IMR-90 (cell line): ENCODE data around the gene ELF5. TPM values are rescaled to one million over a fixed set of nuclear protein-coding genes. Genes with fewer than 3 reads are reported as not detected.

Experiments used
- ATAC-seq: fragments of 200-7000 bp; cut with Tn5 transposase; 2 replicates; pipeline ENCODE4 v1.9.1; 2020; ENCODE audit warnings: low read depth, mild to moderate bottlenecking, moderate library complexity
- BruUV-seq: library from RNA; stranded (reverse); fragments of 400-500 nt; replicated peaks from 2 replicates; lab custom pipeline; 2021; lab: Mats Ljungman, UMichigan
- CTCF ChIA-PET: fragments of 300-600 bp; formaldehyde crosslinking; extraction: SDS; loops from one replicate; lab custom pipeline; 2021; ENCODE audit warnings: antibody characterized with exemption; lab: Yijun Ruan, JAX
- POLR2A ChIA-PET: fragments of 300-600 bp; sonication (Branson Sonifier 250); formaldehyde crosslinking; loops from one replicate; lab custom pipeline; 2022; ENCODE audit warnings: antibody characterized with exemption; ENCODE audit not compliant: unreplicated experiment; lab: Charles Lee
- DNase-seq: peaks from one replicate; pipeline ENCODE4 v3.0.0; 2013
- H2AFZ ChIP-seq: replicated peaks from 2 replicates; pipeline ENCODE3; 2013; ENCODE audit warnings: low read length, mild to moderate bottlenecking; ENCODE audit not compliant: poor library complexity
- H2AK5ac ChIP-seq: 2 replicates; pipeline ENCODE4 v1.6.1; 2013; ENCODE audit warnings: low read depth, low read length, inconsistent platforms
- H2AK9ac ChIP-seq: replicated peaks from 2 replicates; pipeline ENCODE3; 2013; ENCODE audit warnings: mild to moderate bottlenecking, low read depth, low read length, moderate library complexity; ENCODE audit not compliant: poor library complexity
- H2BK120ac ChIP-seq: 2 replicates; pipeline ENCODE4 v1.6.1; 2013; ENCODE audit warnings: low read depth, low read length, inconsistent platforms
- H2BK15ac ChIP-seq: 3 replicates; pipeline ENCODE4 v1.6.1; 2013; ENCODE audit warnings: low read depth, low read length, inconsistent platforms
- H2BK20ac ChIP-seq: 2 replicates; pipeline ENCODE4 v1.6.1; 2013; ENCODE audit warnings: low read depth, mild to moderate bottlenecking, inconsistent platforms, low read length, moderate library complexity
- H2BK5ac ChIP-seq: 2 replicates; pipeline ENCODE4 v1.6.1; 2013; ENCODE audit warnings: mild to moderate bottlenecking, low read depth, low read length, inconsistent platforms; ENCODE audit not compliant: poor library complexity, severe bottlenecking
- H3K14ac ChIP-seq: replicated peaks from 2 replicates; pipeline ENCODE4 v1.6.1; 2013; ENCODE audit warnings: low read depth, low read length, inconsistent platforms
- H3K18ac ChIP-seq: 2 replicates; pipeline ENCODE4 v1.6.1; 2013; ENCODE audit warnings: low read depth, low read length, control low read depth
- H3K23ac ChIP-seq: 2 replicates; pipeline ENCODE4 v1.6.1; 2013; ENCODE audit warnings: low read depth, low read length, inconsistent platforms
- H3K27ac ChIP-seq: 2 replicates; pipeline ENCODE4 v1.5.1; 2013; ENCODE audit warnings: mild to moderate bottlenecking, control low read depth, low read length; ENCODE audit not compliant: insufficient read depth
- H3K27me3 ChIP-seq: 2 replicates; pipeline ENCODE4 v1.6.1; 2013; ENCODE audit warnings: low read length; ENCODE audit not compliant: control insufficient read depth, insufficient read depth
- H3K36me3 ChIP-seq: 2 replicates; pipeline ENCODE4 v1.6.1; 2013; ENCODE audit warnings: low read length, mixed read lengths; ENCODE audit not compliant: control insufficient read depth, insufficient read depth
- H3K4ac ChIP-seq: 2 replicates; pipeline ENCODE4 v1.6.1; 2013; ENCODE audit warnings: low read depth, low read length, inconsistent platforms
- H3K4me1 ChIP-seq: 2 replicates; pipeline ENCODE4 v1.6.1; 2013; ENCODE audit warnings: low read length, mixed read lengths; ENCODE audit not compliant: control insufficient read depth, insufficient read depth
- H3K4me2 ChIP-seq: 2 replicates; pipeline ENCODE4 v1.6.1; 2013; ENCODE audit warnings: low read depth, mild to moderate bottlenecking, control low read depth, low read length, moderate library complexity
- H3K4me3 ChIP-seq: 2 replicates; pipeline ENCODE4 v1.5.1; 2013; ENCODE audit warnings: low read depth, mild to moderate bottlenecking, control low read depth, low read length, moderate library complexity; ENCODE audit not compliant: insufficient read depth
- H3K56ac ChIP-seq: 2 replicates; pipeline ENCODE4 v1.6.1; 2013; ENCODE audit warnings: low read length, inconsistent platforms; ENCODE audit not compliant: insufficient read depth; ENCODE audit errors: extremely low read depth
- H3K79me1 ChIP-seq, 2 experiments: 2 replicates each; pipeline ENCODE4 v1.6.1; 2013; ENCODE audit warnings: low read length in 2 of 2, inconsistent platforms in 1 of 2, low read depth in 1 of 2
- H3K9ac ChIP-seq: 2 replicates; pipeline ENCODE4 v1.6.1; 2013; ENCODE audit warnings: low read depth, low read length, control low read depth
- H3K9me1 ChIP-seq: 2 replicates; pipeline ENCODE4 v1.6.1; 2013; ENCODE audit warnings: low read length, inconsistent platforms; ENCODE audit not compliant: insufficient read depth
- H3K9me3 ChIP-seq: 2 replicates; pipeline ENCODE4 v1.6.1; 2013; ENCODE audit warnings: low read length; ENCODE audit not compliant: control insufficient read depth, insufficient read depth
- H4K20me1 ChIP-seq: 2 replicates; pipeline ENCODE4 v1.6.1; 2013; ENCODE audit warnings: low read length, inconsistent platforms; ENCODE audit not compliant: insufficient read depth
- H4K5ac ChIP-seq: 2 replicates; pipeline ENCODE4 v1.6.1; 2013; ENCODE audit warnings: mild to moderate bottlenecking, low read depth, low read length, control low read depth
- H4K8ac ChIP-seq, 2 experiments: 2 replicates each; pipeline ENCODE4 v1.6.1; 2013; ENCODE audit warnings: low read depth in 2 of 2, low read length in 2 of 2, control low read depth in 1 of 2, inconsistent platforms in 1 of 2
- H4K91ac ChIP-seq: 2 replicates; pipeline ENCODE4 v1.6.1; 2013; ENCODE audit warnings: low read depth, low read length, inconsistent platforms; ENCODE audit not compliant: insufficient read depth
- BHLHE40 ChIP-seq: fragments of 150-350 bp; IDR thresholded peaks from 2 replicates; pipeline ENCODE4 v1.6.1; 2016; ENCODE audit warnings: mild to moderate bottlenecking, low read depth, low read length
- CEBPB ChIP-seq: IDR thresholded peaks from 2 replicates; pipeline ENCODE4 v1.6.1; 2012; ENCODE audit warnings: low read depth, low read length, improper control_type of control experiment
- CHD1 ChIP-seq: IDR thresholded peaks from 2 replicates; pipeline ENCODE4 v1.6.1; 2012; ENCODE audit warnings: low read depth, low read length, improper control_type of control experiment
- FOS ChIP-seq: fragments of 150-350 bp; IDR thresholded peaks from 2 replicates; pipeline ENCODE4 v1.6.1; 2016; ENCODE audit warnings: low read depth, low read length
- MAFK ChIP-seq: IDR thresholded peaks from 2 replicates; pipeline ENCODE4 v1.6.1; 2012; ENCODE audit warnings: low read depth, low read length, improper control_type of control experiment
- MAZ ChIP-seq: IDR thresholded peaks from 2 replicates; pipeline ENCODE4 v1.6.1; 2012; ENCODE audit warnings: low read depth, mild to moderate bottlenecking, low read length, improper control_type of control experiment, moderate library complexity, borderline replicate concordance
- MXI1 ChIP-seq: IDR thresholded peaks from 2 replicates; pipeline ENCODE4 v1.6.1; 2012; ENCODE audit warnings: low read depth, mild to moderate bottlenecking, low read length, moderate library complexity, borderline replicate concordance
- NFE2L2 ChIP-seq: fragments of 150-350 bp; IDR thresholded peaks from 2 replicates; pipeline ENCODE4 v1.6.1; 2016; ENCODE audit warnings: low read depth, mild to moderate bottlenecking, low read length
- POLR2A ChIP-seq: IDR thresholded peaks from 2 replicates; pipeline ENCODE4 v1.6.1; 2012; ENCODE audit warnings: mild to moderate bottlenecking, low read depth, low read length
- RAD21 ChIP-seq: IDR thresholded peaks from 2 replicates; pipeline ENCODE4 v1.6.1; 2012; ENCODE audit warnings: low read length, improper control_type of control experiment
- RCOR1 ChIP-seq: IDR thresholded peaks from 2 replicates; pipeline ENCODE4 v1.6.1; 2012; ENCODE audit warnings: mild to moderate bottlenecking, low read length, improper control_type of control experiment; ENCODE audit not compliant: insufficient replicate concordance
- RFX5 ChIP-seq: IDR thresholded peaks from 2 replicates; pipeline ENCODE4 v1.8.0; 2012; ENCODE audit warnings: low read depth, mild to moderate bottlenecking, low read length, moderate library complexity
- SMC3 ChIP-seq: fragments of 150-350 bp; IDR thresholded peaks from 2 replicates; pipeline ENCODE4 v1.6.1; 2016; ENCODE audit warnings: low read depth, mild to moderate bottlenecking, antibody characterized with exemption, low read length, moderate library complexity
- WGBS, 2 experiments: methylation state at CpG; one replicate each; pipeline versions ENCODE4 v1.1.5 to v1.1.7; 2013; ENCODE audit warnings: missing lambda C conversion rate in 2 of 2; ENCODE audit not compliant: insufficient read length in 1 of 2; ENCODE audit errors: extremely low coverage in 2 of 2; 5-methylcytosine and 5-hydroxymethylcytosine counted together
- dilution Hi-C: fragments of 300-500 bp; cut with HindIII; formaldehyde crosslinking; loops from one replicate; pipeline ENCODE4 v1.14.3; 2018; ENCODE audit warnings: low sequenced_read_pairs; ENCODE audit not compliant: unreplicated experiment
- in situ Hi-C: fragments of 300-500 bp; cut with MboI; formaldehyde crosslinking; loops from 3 replicates; pipeline ENCODE4 v1.14.3; 2019; ENCODE audit warnings: low sequenced_read_pairs, inconsistent platforms, mixed read lengths
- intact Hi-C: fragments of 100-400 bp; cut with micrococcal nuclease; formaldehyde crosslinking; loops from 2 replicates; pipeline ENCODE4 v1.10.0; 2022
- polyA plus RNA-seq, 3 experiments: library from polyadenylated mRNA; depleted of rRNA; stranded (reverse); fragments of >200 nt; gene quantifications; 2 replicates each; pipeline ENCODE4 v1.2.3, GENCODE V29; 2012; ENCODE audit warnings: low replicate concordance in 1 of 3
- total RNA-seq: library from RNA; depleted of rRNA; stranded (reverse); fragments of >200 nt; gene quantifications from 2 replicates; pipeline ENCODE4 v1.2.3, GENCODE V29; 2012
- TF ChIP-seq, protein P1 (sequence below): fragments of 150-350 bp; IDR thresholded peaks from 2 replicates; pipeline ENCODE4 v1.6.1; 2016; ENCODE audit warnings: low read depth, mild to moderate bottlenecking, low read length, moderate library complexity, borderline replicate concordance
- TF ChIP-seq, protein P2 (sequence below): conservative IDR thresholded peaks from 2 replicates; pipeline ENCODE4 v1.5.1; 2012; ENCODE audit warnings: mild to moderate bottlenecking, low read depth, low read length, improper control_type of control experiment
- TF ChIP-seq, protein P3 (sequence below): fragments of 150-350 bp; IDR thresholded peaks from 2 replicates; pipeline ENCODE4 v1.6.1; 2017; ENCODE audit warnings: mild to moderate bottlenecking, antibody characterized with exemption, low read length, low read depth

Gene ELF5
- total and polyA plus RNA-seq, 2 of the 4 experiments (the other 2 are of a cell fraction): not detected

DNA sequence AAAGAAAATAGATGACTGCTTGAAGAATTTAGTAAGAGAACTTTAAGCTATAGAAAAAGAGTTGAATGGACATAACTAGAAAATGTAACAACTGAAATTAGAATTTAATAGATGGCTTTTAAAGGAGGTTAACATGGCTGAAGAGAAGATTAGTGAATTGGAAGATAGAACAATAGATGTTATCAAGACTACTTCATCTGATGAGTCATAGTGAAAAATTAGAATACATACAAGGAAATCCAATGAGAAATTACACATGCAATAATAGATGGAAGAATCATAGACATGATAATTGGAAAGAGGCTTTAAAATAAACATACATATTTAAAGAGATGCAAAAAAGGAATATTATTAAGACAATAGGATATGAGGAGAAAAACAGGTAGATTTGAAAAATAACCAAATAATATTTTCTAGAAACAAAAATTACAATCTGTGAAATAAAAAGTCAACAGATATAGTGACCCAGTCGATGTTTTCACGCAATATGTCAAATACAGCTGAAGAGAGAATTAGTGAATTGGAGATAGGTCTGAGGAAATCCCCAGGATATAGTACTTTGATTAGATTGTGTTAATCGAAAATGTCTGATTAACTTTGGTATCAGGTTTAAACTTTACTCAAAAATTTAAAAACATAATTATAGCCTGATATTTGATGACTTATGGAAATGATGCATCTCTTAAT, 46.6 kb downstream of the ELF5 start:
- Histone ChIP-seq H3K4ac (no peak overlapping the region), H3K4me1 (no peaks in the 10 kb centered on the region), H3K56ac (no peak overlapping the region), H2BK120ac (no peak overlapping the region), H3K4me2 (no peak overlapping the region), H4K5ac (no peak overlapping the region), H3K27ac (no peak overlapping the region), H2AFZ (no peak overlapping the region), H4K8ac (no peak overlapping the region), H3K18ac (no peak overlapping the region), H3K9ac (no peak overlapping the region), H3K79me1 (no peaks in the 10 kb centered on the region), H3K27me3 (no peaks in the 10 kb centered on the region), H2BK20ac (no peak overlapping the region), H4K20me1 (no peaks in the 10 kb centered on the region), H4K91ac (no peak overlapping the region), H3K9me3 (no peaks in the 10 kb centered on the region; the same call in 1 of the 2 replicates), H2BK5ac (no peak overlapping the region), H3K4me3 (no peak overlapping the region), H3K36me3 (peaks cover 55% of the 10 kb centered on the region), H3K9me1 (no peaks in the 10 kb centered on the region), H2BK15ac (no peak overlapping the region), H2AK5ac (no peak overlapping the region), H3K23ac (no peak overlapping the region), H3K14ac (no peak overlapping the region), H2AK9ac (no peak overlapping the region)
- no TSS peak for BruUV-seq
- POLR2A ChIA-PET: no interaction called here
- in situ Hi-C loops: no loop called here
- CTCF ChIA-PET: interaction anchor here (0.6 to 1.6 kb wide), 4 partner anchors 13 to 292 kb away, joined by 3 to 7 read pairs (median 4); no protein-coding TSS in a partner anchor
- no peak for DNase-seq
- no CpG with 5 or more reads among the region's 3 CpGs for whole genome bisulfite sequencing, 2 experiments
- intact Hi-C loops: no loop called here
- TF ChIP-seq, protein P1, sequence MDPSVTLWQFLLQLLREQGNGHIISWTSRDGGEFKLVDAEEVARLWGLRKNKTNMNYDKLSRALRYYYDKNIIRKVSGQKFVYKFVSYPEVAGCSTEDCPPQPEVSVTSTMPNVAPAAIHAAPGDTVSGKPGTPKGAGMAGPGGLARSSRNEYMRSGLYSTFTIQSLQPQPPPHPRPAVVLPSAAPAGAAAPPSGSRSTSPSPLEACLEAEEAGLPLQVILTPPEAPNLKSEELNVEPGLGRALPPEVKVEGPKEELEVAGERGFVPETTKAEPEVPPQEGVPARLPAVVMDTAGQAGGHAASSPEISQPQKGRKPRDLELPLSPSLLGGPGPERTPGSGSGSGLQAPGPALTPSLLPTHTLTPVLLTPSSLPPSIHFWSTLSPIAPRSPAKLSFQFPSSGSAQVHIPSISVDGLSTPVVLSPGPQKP: no peak
- TF ChIP-seq BHLHE40 (no peak), FOS (no peak), MAZ (no peak), CEBPB (no peak), RAD21 (no peak), NFE2L2 (no peak), SMC3 (no peak), RCOR1 (no peak), CHD1 (no peak), RFX5 (no peak), POLR2A (no peak), MXI1 (no peak), MAFK (no peak)
- TF ChIP-seq, protein P2, sequence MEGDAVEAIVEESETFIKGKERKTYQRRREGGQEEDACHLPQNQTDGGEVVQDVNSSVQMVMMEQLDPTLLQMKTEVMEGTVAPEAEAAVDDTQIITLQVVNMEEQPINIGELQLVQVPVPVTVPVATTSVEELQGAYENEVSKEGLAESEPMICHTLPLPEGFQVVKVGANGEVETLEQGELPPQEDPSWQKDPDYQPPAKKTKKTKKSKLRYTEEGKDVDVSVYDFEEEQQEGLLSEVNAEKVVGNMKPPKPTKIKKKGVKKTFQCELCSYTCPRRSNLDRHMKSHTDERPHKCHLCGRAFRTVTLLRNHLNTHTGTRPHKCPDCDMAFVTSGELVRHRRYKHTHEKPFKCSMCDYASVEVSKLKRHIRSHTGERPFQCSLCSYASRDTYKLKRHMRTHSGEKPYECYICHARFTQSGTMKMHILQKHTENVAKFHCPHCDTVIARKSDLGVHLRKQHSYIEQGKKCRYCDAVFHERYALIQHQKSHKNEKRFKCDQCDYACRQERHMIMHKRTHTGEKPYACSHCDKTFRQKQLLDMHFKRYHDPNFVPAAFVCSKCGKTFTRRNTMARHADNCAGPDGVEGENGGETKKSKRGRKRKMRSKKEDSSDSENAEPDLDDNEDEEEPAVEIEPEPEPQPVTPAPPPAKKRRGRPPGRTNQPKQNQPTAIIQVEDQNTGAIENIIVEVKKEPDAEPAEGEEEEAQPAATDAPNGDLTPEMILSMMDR: no peak
- TF ChIP-seq, protein P3, sequence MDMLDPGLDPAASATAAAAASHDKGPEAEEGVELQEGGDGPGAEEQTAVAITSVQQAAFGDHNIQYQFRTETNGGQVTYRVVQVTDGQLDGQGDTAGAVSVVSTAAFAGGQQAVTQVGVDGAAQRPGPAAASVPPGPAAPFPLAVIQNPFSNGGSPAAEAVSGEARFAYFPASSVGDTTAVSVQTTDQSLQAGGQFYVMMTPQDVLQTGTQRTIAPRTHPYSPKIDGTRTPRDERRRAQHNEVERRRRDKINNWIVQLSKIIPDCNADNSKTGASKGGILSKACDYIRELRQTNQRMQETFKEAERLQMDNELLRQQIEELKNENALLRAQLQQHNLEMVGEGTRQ: no peak
- dilution Hi-C loops: no loop called here
- no peak for ATAC-seq
